Endothelial cell of umbilical vein (primary cell): ENCODE measurements around the gene RIN2. TPM values are rescaled to one million over a fixed set of nuclear protein-coding genes. Genes with fewer than 3 reads are reported as not detected.

Experiments
- BruUV-seq: library from RNA; stranded (reverse); fragments of 400-500 nt; replicated peaks from 2 replicates; lab custom pipeline; 2021; lab: Mats Ljungman, UMichigan
- CTCF ChIA-PET: fragments of 300-600, 350-600 bp; sonication (Branson Sonifier 250); formaldehyde crosslinking; loops from one replicate; lab custom pipeline; 2021; ENCODE audit warnings: antibody characterized with exemption, inconsistent platforms; lab: Charles Lee
- POLR2A ChIA-PET: fragments of 300-600, 350-600 bp; sonication (Branson Sonifier 250); formaldehyde crosslinking; loops from one replicate; lab custom pipeline; 2021; ENCODE audit warnings: antibody characterized with exemption, inconsistent platforms; lab: Charles Lee
- DNase-seq: peaks from one replicate; pipeline ENCODE4 v3.0.0-alpha.2; 2011; ENCODE audit warnings: low read depth, low spot score
- FAIRE-seq: peaks from 2 replicates; lab custom pipeline; 2011; peaks lifted over from hg19 to GRCh38; lab: Jason Lieb, UNC
- H2AFZ ChIP-seq: 2 replicates; pipeline ENCODE4 v1.6.0; 2012; ENCODE audit warnings: low read depth, low read length, control low read depth, inconsistent platforms
- H3K27ac ChIP-seq: 2 replicates; pipeline ENCODE4 v1.5.1; 2011; ENCODE audit warnings: low read depth, mild to moderate bottlenecking, control low read depth, low read length, moderate library complexity; ENCODE audit not compliant: insufficient read depth
- H3K27me3 ChIP-seq, 2 experiments: 2 replicates each; pipeline versions ENCODE4 v1.6.0 to v1.6.1; 2011; ENCODE audit warnings: low read length in 2 of 2, mixed read lengths in 1 of 2; ENCODE audit not compliant: control insufficient read depth in 2 of 2, insufficient read depth in 2 of 2
- H3K36me3 ChIP-seq, 2 experiments: 2 replicates in 1 of 2; 3 replicates in 1 of 2; pipeline ENCODE4 v1.5.1; 2011; ENCODE audit warnings: low read length in 2 of 2, mild to moderate bottlenecking in 1 of 2, moderate library complexity in 1 of 2; ENCODE audit not compliant: control insufficient read depth in 2 of 2, insufficient read depth in 2 of 2; ENCODE audit errors: extremely low read depth in 1 of 2
- H3K4me1 ChIP-seq: 3 replicates; pipeline ENCODE4 v1.5.1; 2011; ENCODE audit warnings: mild to moderate bottlenecking, low read length; ENCODE audit not compliant: control insufficient read depth, insufficient read depth; ENCODE audit errors: extremely low read depth
- H3K4me2 ChIP-seq: 2 replicates; pipeline ENCODE4 v1.6.1; 2011; ENCODE audit warnings: low read length, control low read depth, mixed read lengths; ENCODE audit not compliant: insufficient read depth
- H3K4me3 ChIP-seq, 3 experiments: fragments of 200-600 bp in 1 of 3; sonication (generic), shearing (Covaris generic) in 1 of 3; replicated peaks in 1 of 3; 2 replicates each; pipeline ENCODE4 v1.5.1; 2011 to 2016; ENCODE audit warnings: control low read depth in 3 of 3, low read length in 3 of 3, mild to moderate bottlenecking in 2 of 3, inconsistent platforms in 1 of 3, low read depth in 1 of 3, moderate library complexity in 1 of 3; ENCODE audit not compliant: insufficient read depth in 1 of 3
- H3K79me2 ChIP-seq: 2 replicates; pipeline ENCODE4 v1.6.0; 2012; ENCODE audit warnings: low read length, inconsistent platforms; ENCODE audit not compliant: control insufficient read depth, insufficient read depth
- H3K9ac ChIP-seq: replicated peaks from 2 replicates; pipeline ENCODE3; 2011; ENCODE audit warnings: low read length, control low read depth; ENCODE audit not compliant: insufficient read depth; ENCODE audit errors: extremely low read depth
- H3K9me1 ChIP-seq: replicated peaks from 3 replicates; pipeline ENCODE4 v1.6.0; 2011; ENCODE audit warnings: mild to moderate bottlenecking, low read length; ENCODE audit not compliant: control insufficient read depth, insufficient read depth; ENCODE audit errors: extremely low read depth
- H3K9me3 ChIP-seq: replicated peaks from 2 replicates; pipeline ENCODE4 v1.5.1; 2012; ENCODE audit warnings: low read length, inconsistent platforms; ENCODE audit not compliant: control insufficient read depth, insufficient read depth
- H4K20me1 ChIP-seq: replicated peaks from 2 replicates; pipeline ENCODE3; 2011; ENCODE audit warnings: mild to moderate bottlenecking, low read length; ENCODE audit not compliant: control insufficient read depth, insufficient read depth; ENCODE audit errors: extremely low read depth
- CTCF ChIP-seq, 2 donors: IDR thresholded peaks; 1 replicate in 1 of 2; 2 replicates in 1 of 2; pipeline ENCODE4 v1.5.1; 2011; ENCODE audit warnings: low read length in 2 of 2, mild to moderate bottlenecking in 2 of 2, moderate library complexity in 2 of 2, control low read depth in 1 of 2, inconsistent platforms in 1 of 2, low read depth in 1 of 2; ENCODE audit not compliant: insufficient read depth in 1 of 2; ENCODE audit errors: extremely low read depth in 1 of 2
- EZH2 ChIP-seq: IDR thresholded peaks from 2 replicates; pipeline ENCODE4 v1.6.1; 2012; ENCODE audit warnings: borderline replicate concordance, low read depth, mild to moderate bottlenecking, moderate library complexity, low read length, inconsistent platforms; ENCODE audit not compliant: severe bottlenecking
- FOS ChIP-seq: IDR thresholded peaks from 2 replicates; pipeline ENCODE4 v1.6.1; 2011; ENCODE audit warnings: mild to moderate bottlenecking, low read length, moderate library complexity, borderline replicate concordance; ENCODE audit not compliant: insufficient read depth
- GATA2 ChIP-seq: IDR thresholded peaks from 2 replicates; pipeline ENCODE4 v1.7.0; 2011; ENCODE audit warnings: low read depth, mild to moderate bottlenecking, moderate library complexity, mixed read lengths, low read length; ENCODE audit not compliant: insufficient read length, insufficient read depth
- JUN ChIP-seq: IDR thresholded peaks from 2 replicates; pipeline ENCODE4 v1.6.1; 2011; ENCODE audit warnings: borderline replicate concordance, low read depth; ENCODE audit not compliant: insufficient read length, insufficient read depth
- MYC ChIP-seq: IDR thresholded peaks from one replicate; pipeline ENCODE4 v1.6.1; 2011; ENCODE audit warnings: mild to moderate bottlenecking, low read depth, low read length
- POLR2A ChIP-seq: IDR thresholded peaks from 2 replicates; pipeline ENCODE4 v1.6.1; 2012; ENCODE audit warnings: low read depth, mild to moderate bottlenecking, control low read depth, low read length
- POLR2AphosphoS5 ChIP-seq: IDR thresholded peaks from 2 replicates; pipeline ENCODE4 v1.6.1; 2012; ENCODE audit warnings: low read depth, mild to moderate bottlenecking, control low read depth, low read length, moderate library complexity; ENCODE audit not compliant: insufficient read depth
- dilution Hi-C: fragments of 300-500 bp; cut with MboI; formaldehyde crosslinking; loops from one replicate; pipeline ENCODE4 v1.15.0; 2019; ENCODE audit warnings: low sequenced_read_pairs; ENCODE audit not compliant: extremely low pct_ligation_motif_present
- intact Hi-C: fragments of 100-400 bp; cut with micrococcal nuclease; formaldehyde crosslinking; loops from one replicate; pipeline ENCODE4 v1.10.0; 2022
- polyA plus RNA-seq, 4 experiments: library from polyadenylated mRNA; depleted of rRNA in 3 of 4; stranded (reverse) in 3 of 4; unstranded in 1 of 4; fragments of >200 nt; gene quantifications; 2 replicates each; pipeline versions ENCODE4 v1.2.1 to v1.2.3, GENCODE V29; 2011 to 2012; ENCODE audit warnings: missing spikeins in 1 of 4
- total RNA-seq: library from RNA; stranded (reverse); gene quantifications from 2 replicates; pipeline ENCODE4 v1.2.3, GENCODE V29; 2021
- TF ChIP-seq, protein P1 (sequence below): IDR thresholded peaks from 2 replicates; pipeline ENCODE4 v1.6.1; 2011; ENCODE audit not compliant: insufficient read depth, insufficient read length

Gene RIN2
- total and polyA plus RNA-seq, 2 donors (not counting 3 experiments of a cell fraction or from before 2014, with no cell fraction given): 22.6 to 119 TPM

DNA sequence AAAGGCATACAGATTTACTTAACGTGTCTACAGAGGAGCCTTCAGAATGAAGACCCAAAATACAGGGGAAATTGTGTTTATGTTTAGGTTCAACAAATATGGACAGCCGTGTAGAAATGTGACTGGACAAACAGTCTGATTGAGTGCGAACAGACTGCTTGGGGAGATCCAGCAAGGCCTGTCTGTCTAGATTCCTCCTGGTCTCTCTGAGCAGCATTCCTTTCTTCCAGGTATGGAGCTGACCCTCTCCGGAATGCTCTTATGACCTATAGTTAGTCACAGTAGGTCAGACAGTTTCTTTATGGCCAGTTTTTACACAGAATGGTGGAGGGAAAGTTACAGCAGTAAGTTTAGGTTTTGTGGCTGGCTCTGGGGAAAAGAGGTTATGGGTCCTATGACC, 9.0 kb downstream of the RIN2 start:
- dilution Hi-C loops: no loop called here
- H3K79me2 ChIP-seq: no peaks in the 10 kb centered on the region
- H3K4me3 ChIP-seq: no peak overlapping the region
- no TSS peak for BruUV-seq
- no peaks in the 10 kb centered on the region for H3K4me1 ChIP-seq
- H3K27me3 ChIP-seq: no peaks in the 10 kb centered on the region
- DNase-seq (no peak), FAIRE-seq (no peak)
- no peaks in the 10 kb centered on the region for H3K9me1 ChIP-seq
- ChIA-PET POLR2A (no interaction called here), CTCF (no interaction called here)
- no peak overlapping the region for H3K4me2 ChIP-seq
- no peaks in the 10 kb centered on the region for H3K9me3 ChIP-seq
- no peak overlapping the region for H2AFZ ChIP-seq
- intact Hi-C loops: no loop called here
- no peak overlapping the region for H3K27ac ChIP-seq
- no peaks in the 10 kb centered on the region for H4K20me1 ChIP-seq
- H3K36me3 ChIP-seq: no peaks in the 10 kb centered on the region
- H3K9ac ChIP-seq: no peak overlapping the region
- TF ChIP-seq GATA2: no peak
- no peak for TF ChIP-seq FOS
- no peak for TF ChIP-seq JUN
- no peak for TF ChIP-seq POLR2A
- TF ChIP-seq EZH2: no peak
- no peak for TF ChIP-seq MYC
- TF ChIP-seq POLR2AphosphoS5: no peak
- TF ChIP-seq, protein P1, sequence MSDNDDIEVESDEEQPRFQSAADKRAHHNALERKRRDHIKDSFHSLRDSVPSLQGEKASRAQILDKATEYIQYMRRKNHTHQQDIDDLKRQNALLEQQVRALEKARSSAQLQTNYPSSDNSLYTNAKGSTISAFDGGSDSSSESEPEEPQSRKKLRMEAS: no peak
- TF ChIP-seq CTCF (IDR thresholded peaks at IDR 0.05; ENCODE audit: extremely low read depth in 1 of 2, insufficient read depth in 1 of 2, low read depth in 1 of 2, low read length in 2 of 2): no peak
